Keratinocyte (primary cell): ENCODE results near the gene PLXND1.

Experiments
- CTCF ChIP-seq, 3 experiments: IDR thresholded peaks in 1 of 3; conservative IDR thresholded peaks in 1 of 3; optimal IDR thresholded peaks in 1 of 3; 2 replicates in 2 of 3; 3 replicates in 1 of 3; pipeline versions ENCODE3 to v1.5.1; 2011; ENCODE audit warnings: low read length in 3 of 3, mild to moderate bottlenecking in 3 of 3, moderate library complexity in 2 of 3, control low read depth in 1 of 3, inconsistent platforms in 1 of 3; ENCODE audit not compliant: insufficient read depth in 2 of 3; ENCODE audit errors: extremely low read depth in 1 of 3
- EZH2 ChIP-seq: IDR thresholded peaks from one replicate; pipeline ENCODE4 v1.6.1; 2012; ENCODE audit warnings: inconsistent platforms, mild to moderate bottlenecking, low read length, moderate library complexity

GRCh38 chr3:129651435-129652202 lies 45.1 kb upstream of the PLXND1 start:
- TF ChIP-seq CTCF (optimal IDR thresholded peaks at IDR 0.05 in 1 of 3, IDR thresholded peaks at IDR 0.05 in 1 of 3, conservative IDR thresholded peaks at IDR 0.05 in 1 of 3; ENCODE audit: extremely low read depth in 1 of 3, insufficient read depth in 2 of 3, low read length in 3 of 3) (peak in 2 of 3 experiments; percentile 1 to 35), EZH2 (no peak)
